Right lobe of liver (tissue), 4 donors: ENCODE data around the gene DAAM1.

Experiments
- POLR2A ChIP-seq: fragments of 450-650 bp; IDR thresholded peaks from one replicate; pipeline ENCODE4 v1.6.1; 2017; ENCODE audit warnings: antibody characterized with exemption, mild to moderate bottlenecking
- TF ChIP-seq, protein P1 (sequence below), 4 donors: fragments of 200-600 bp in 3 of 4; fragments of 450-650 bp in 1 of 4; IDR thresholded peaks; one replicate each; pipeline versions ENCODE4 v1.5.1 to v1.8.0; 2016 to 2022; ENCODE audit warnings: antibody characterized with exemption in 4 of 4, mild to moderate bottlenecking in 2 of 4
- donor health status: DM: no; HTN: no; CAD: no.
- donor health status: DM: no; HTN: no; CAD: no.
- donor health status: DM: no; HTN: yes; CAD: no.

DNA sequence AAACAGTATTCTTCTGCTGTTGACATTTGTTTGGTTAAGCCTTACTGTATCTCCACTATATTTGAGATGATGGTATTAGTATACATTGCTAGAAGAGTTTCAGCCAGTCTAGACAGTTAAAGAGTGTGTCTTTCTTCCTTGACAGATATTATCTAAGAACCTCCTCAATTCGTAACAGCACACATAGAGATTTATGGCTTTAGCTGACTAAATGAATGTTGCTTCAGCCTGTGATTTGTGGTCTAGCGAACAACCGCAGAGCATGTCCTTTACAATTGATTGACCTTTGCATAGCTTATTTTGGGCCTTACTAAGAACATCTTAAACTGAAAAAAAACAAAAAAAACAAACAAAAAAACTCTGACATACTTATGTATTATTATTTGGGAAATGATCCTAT, 122.2 kb downstream of the DAAM1 start:
- TF ChIP-seq, protein P1, sequence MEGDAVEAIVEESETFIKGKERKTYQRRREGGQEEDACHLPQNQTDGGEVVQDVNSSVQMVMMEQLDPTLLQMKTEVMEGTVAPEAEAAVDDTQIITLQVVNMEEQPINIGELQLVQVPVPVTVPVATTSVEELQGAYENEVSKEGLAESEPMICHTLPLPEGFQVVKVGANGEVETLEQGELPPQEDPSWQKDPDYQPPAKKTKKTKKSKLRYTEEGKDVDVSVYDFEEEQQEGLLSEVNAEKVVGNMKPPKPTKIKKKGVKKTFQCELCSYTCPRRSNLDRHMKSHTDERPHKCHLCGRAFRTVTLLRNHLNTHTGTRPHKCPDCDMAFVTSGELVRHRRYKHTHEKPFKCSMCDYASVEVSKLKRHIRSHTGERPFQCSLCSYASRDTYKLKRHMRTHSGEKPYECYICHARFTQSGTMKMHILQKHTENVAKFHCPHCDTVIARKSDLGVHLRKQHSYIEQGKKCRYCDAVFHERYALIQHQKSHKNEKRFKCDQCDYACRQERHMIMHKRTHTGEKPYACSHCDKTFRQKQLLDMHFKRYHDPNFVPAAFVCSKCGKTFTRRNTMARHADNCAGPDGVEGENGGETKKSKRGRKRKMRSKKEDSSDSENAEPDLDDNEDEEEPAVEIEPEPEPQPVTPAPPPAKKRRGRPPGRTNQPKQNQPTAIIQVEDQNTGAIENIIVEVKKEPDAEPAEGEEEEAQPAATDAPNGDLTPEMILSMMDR (IDR thresholded peaks at IDR 0.05) = no peak
- TF ChIP-seq POLR2A = no peak
